Adrenal gland (tissue), 5 donors: ENCODE results near the gene TRDN.

ENCODE experiments used
- POLR2A ChIP-seq, 2 donors: fragments of 450-650 bp; IDR thresholded peaks; one replicate each; pipeline ENCODE4 v1.6.1; 2017; ENCODE audit warnings: antibody characterized with exemption in 2 of 2, mild to moderate bottlenecking in 2 of 2, moderate library complexity in 1 of 2
- TF ChIP-seq, protein P1 (sequence below), 6 experiments: fragments of 450-650 bp in 4 of 6; fragments of 200-600 bp in 2 of 6; sonication (generic) in 1 of 6; IDR thresholded peaks; 1 replicate in 5 of 6; 2 replicates in 1 of 6; pipeline versions ENCODE4 v1.5.1 to v1.8.0; 2016 to 2021; ENCODE audit warnings: antibody characterized with exemption in 6 of 6, mild to moderate bottlenecking in 2 of 6, moderate library complexity in 1 of 6
- donor health status: DM: no; HTN: no; CAD: no.

DNA sequence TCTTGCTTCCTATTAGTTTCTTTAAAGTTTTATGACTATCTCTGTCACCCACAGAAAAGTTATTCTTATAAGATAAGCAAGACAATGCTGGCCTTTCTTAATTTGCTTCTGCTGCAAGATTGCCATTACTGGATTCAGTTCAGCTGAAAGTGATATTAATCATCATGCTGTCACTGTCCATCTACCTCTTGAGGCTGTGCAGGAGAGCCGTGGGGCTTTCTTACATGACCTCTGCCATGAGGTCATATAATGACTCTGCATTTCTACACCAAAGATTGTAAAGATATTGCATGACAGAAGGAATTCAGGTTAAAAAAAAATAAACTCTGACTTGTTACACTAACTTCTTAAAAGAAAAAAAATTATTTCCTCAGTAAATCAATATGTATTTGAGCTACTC lies 106.9 kb downstream of the TRDN start:
- TF ChIP-seq, protein P1, sequence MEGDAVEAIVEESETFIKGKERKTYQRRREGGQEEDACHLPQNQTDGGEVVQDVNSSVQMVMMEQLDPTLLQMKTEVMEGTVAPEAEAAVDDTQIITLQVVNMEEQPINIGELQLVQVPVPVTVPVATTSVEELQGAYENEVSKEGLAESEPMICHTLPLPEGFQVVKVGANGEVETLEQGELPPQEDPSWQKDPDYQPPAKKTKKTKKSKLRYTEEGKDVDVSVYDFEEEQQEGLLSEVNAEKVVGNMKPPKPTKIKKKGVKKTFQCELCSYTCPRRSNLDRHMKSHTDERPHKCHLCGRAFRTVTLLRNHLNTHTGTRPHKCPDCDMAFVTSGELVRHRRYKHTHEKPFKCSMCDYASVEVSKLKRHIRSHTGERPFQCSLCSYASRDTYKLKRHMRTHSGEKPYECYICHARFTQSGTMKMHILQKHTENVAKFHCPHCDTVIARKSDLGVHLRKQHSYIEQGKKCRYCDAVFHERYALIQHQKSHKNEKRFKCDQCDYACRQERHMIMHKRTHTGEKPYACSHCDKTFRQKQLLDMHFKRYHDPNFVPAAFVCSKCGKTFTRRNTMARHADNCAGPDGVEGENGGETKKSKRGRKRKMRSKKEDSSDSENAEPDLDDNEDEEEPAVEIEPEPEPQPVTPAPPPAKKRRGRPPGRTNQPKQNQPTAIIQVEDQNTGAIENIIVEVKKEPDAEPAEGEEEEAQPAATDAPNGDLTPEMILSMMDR (IDR thresholded peaks at IDR 0.05) = no peak
- TF ChIP-seq POLR2A (IDR thresholded peaks at IDR 0.05) = no peak
